Activated CD8-positive, alpha-beta memory T cell treated with anti-CD3 and anti-CD28 coated beads, Interleukin-2, amount 10 ng/mL, durations not matched to agents 7 days and 5 days (primary cell): ENCODE data around the gene CSKMT. TPM values are rescaled to one million over a fixed set of nuclear protein-coding genes. Genes with fewer than 3 reads are reported as not detected.

Experiments
- ATAC-seq: fragments of 150-1000 bp; cut with Tn5 transposase; one replicate; pipeline ENCODE4 v1.10.0; 2021; ENCODE audit warnings: moderate library complexity
- CTCF ChIA-PET: fragments of 350-600 bp; sonication (Branson Sonifier 250); formaldehyde crosslinking; loops from one replicate; lab custom pipeline; 2021; ENCODE audit warnings: antibody characterized with exemption; lab: Charles Lee
- DNase-seq: peaks from one replicate; pipeline ENCODE4 v3.0.0-alpha.2; 2020
- H3K27ac Mint-ChIP-seq: one replicate; pipeline ENCODE4 v1.8.0; 2021; ENCODE audit warnings: mild to moderate bottlenecking, mixed read lengths
- H3K27me3 Mint-ChIP-seq: one replicate; pipeline ENCODE4 v1.8.0; 2021; ENCODE audit warnings: mixed read lengths
- H3K36me3 Mint-ChIP-seq: one replicate; pipeline ENCODE4 v1.8.0; 2021; ENCODE audit warnings: mild to moderate bottlenecking, mixed read lengths
- H3K4me1 Mint-ChIP-seq: one replicate; pipeline ENCODE4 v1.8.0; 2021; ENCODE audit warnings: mixed read lengths
- H3K4me3 Mint-ChIP-seq: one replicate; pipeline ENCODE4 v1.8.0; 2021; ENCODE audit warnings: mild to moderate bottlenecking, moderate library complexity, mixed read lengths
- H3K9me3 Mint-ChIP-seq: one replicate; pipeline ENCODE4 v1.8.0; 2022; ENCODE audit warnings: low read depth, mixed read lengths
- total RNA-seq, 2 experiments: library from RNA; stranded (reverse); gene quantifications; one replicate each; pipeline ENCODE4 v1.2.3, GENCODE V29; 2021

Gene CSKMT
- total RNA-seq, 2 experiments from 2014 or later, result 23.7 to 31.0 TPM

- Mint-ChIP-seq H3K27ac (peak overlapping the region; percentile 45), H3K27me3 (no peaks in the 10 kb centered on the region), H3K4me1 (peaks cover 79% of the 10 kb centered on the region), H3K36me3 (peaks cover 76% of the 10 kb centered on the region), H3K4me3 (no peak overlapping the region), H3K9me3 (no peaks in the 10 kb centered on the region)
- CTCF ChIA-PET, result interaction anchor here (1.0 to 2.3 kb wide), 4 partner anchors 9 to 105 kb away, joined by 3 to 8 read pairs (median 4); partner anchors contain the start of genes BSCL2, GNG3 and HNRNPUL2
- no peak for ATAC-seq
- DNase-seq, result no peak
These were observed 51.1 kb downstream of the CSKMT start for GRCh38 chr11:62716206-62716605.

GRCh38 chr11:62716816-62717215 lies 51.7 kb downstream of the CSKMT start:
- H3K4me3 Mint-ChIP-seq, result no peak overlapping the region
- CTCF ChIA-PET, result interaction anchor here (1.3 to 2.3 kb wide), 3 partner anchors 10 to 105 kb away, joined by 3 to 8 read pairs (median 4); partner anchors contain the start of gene HNRNPUL2
- H3K27ac Mint-ChIP-seq, result no peak overlapping the region
- no peaks in the 10 kb centered on the region for H3K27me3 Mint-ChIP-seq
- no peak for DNase-seq
- no peaks in the 10 kb centered on the region for H3K9me3 Mint-ChIP-seq
- ATAC-seq, result no peak
- peaks cover 81% of the 10 kb centered on the region for H3K4me1 Mint-ChIP-seq
- peaks cover 80% of the 10 kb centered on the region for H3K36me3 Mint-ChIP-seq

Other genes starting within 250 kb of the CSKMT start
- gene SCGB1A1, start 246.3 kb upstream of the CSKMT start, total RNA-seq, result not detected
- gene AHNAK, start 118.5 kb upstream of the CSKMT start, total RNA-seq, result 100 to 1,000 TPM; 180 to 390 TPM
- 1,000 to 10,000 TPM in 1 of 2 experiments, 100 to 1,000 TPM in 1; 878 to 1,201 TPM for gene EEF1G, start 91.4 kb upstream of the CSKMT start, total RNA-seq
- 10 to 100 TPM; 24.7 to 29.6 TPM for gene TUT1, start 73.8 kb upstream of the CSKMT start, total RNA-seq
- gene MTA2, start 63.4 kb upstream of the CSKMT start, total RNA-seq, result 100 to 1,000 TPM; 245 to 264 TPM
- 100 to 1,000 TPM; 132 to 133 TPM for gene EML3, start 52.5 kb upstream of the CSKMT start, total RNA-seq
- gene ROM1, start 52.1 kb upstream of the CSKMT start, total RNA-seq, result 1 to 10 TPM; 1.1 to 1.5 TPM
- gene B3GAT3, start 43.3 kb upstream of the CSKMT start, total RNA-seq, result 10 to 100 TPM; 64.5 to 69.7 TPM
- gene GANAB, start 18.7 kb upstream of the CSKMT start, total RNA-seq, result 100 to 1,000 TPM; 248 to 275 TPM
- gene INTS5, start 12.0 kb upstream of the CSKMT start, total RNA-seq, result 10 to 100 TPM; 27.9 to 35.7 TPM
- gene C11orf98, start 102 bp upstream of the CSKMT start, total RNA-seq, result 100 to 1,000 TPM; 130 to 131 TPM
- gene UQCC3, start 6.4 kb downstream of the CSKMT start, total RNA-seq, result 1 to 10 TPM; 7.2 to 9.0 TPM
- 10 to 100 TPM; 17.7 to 27.5 TPM for gene LBHD1, start 7.0 kb downstream of the CSKMT start, total RNA-seq
- 100 to 1,000 TPM; 115 to 152 TPM for gene UBXN1, start 13.8 kb downstream of the CSKMT start, total RNA-seq
- under 1 TPM; 0.14 to 0.15 TPM for gene LRRN4CL, start 24.2 kb downstream of the CSKMT start, total RNA-seq
- 10 to 100 TPM; 24.2 to 29.6 TPM for gene BSCL2, start 42.1 kb downstream of the CSKMT start, total RNA-seq
- not detected for gene GNG3, start 42.4 kb downstream of the CSKMT start, total RNA-seq
- gene HNRNPUL2, start 62.1 kb downstream of the CSKMT start, total RNA-seq, result 10 to 100 TPM; 61.6 to 66.6 TPM
- gene TTC9C, start 63.2 kb downstream of the CSKMT start, total RNA-seq, result 10 to 100 TPM; 47.5 to 49.2 TPM
- 10 to 100 TPM in 1 of 2 experiments, 1 to 10 TPM in 1; 9.3 to 10.2 TPM for gene ZBTB3, start 88.8 kb downstream of the CSKMT start, total RNA-seq
- gene POLR2G, start 96.3 kb downstream of the CSKMT start, total RNA-seq, result 100 to 1,000 TPM in 1 of 2 experiments, 10 to 100 TPM in 1; 77.2 to 110 TPM
- 10 to 100 TPM; 23.5 to 25.0 TPM for gene TAF6L, start 106.1 kb downstream of the CSKMT start, total RNA-seq
- 10 to 100 TPM; 42.4 to 43.0 TPM for gene TMEM179B, start 122.1 kb downstream of the CSKMT start, total RNA-seq
- 10 to 100 TPM; 14.4 to 17.9 TPM for gene TMEM223, start 126.7 kb downstream of the CSKMT start, total RNA-seq
- 100 to 1,000 TPM in 1 of 2 experiments, 10 to 100 TPM in 1; 93.6 to 120 TPM for gene NXF1, start 140.1 kb downstream of the CSKMT start, total RNA-seq
- 10 to 100 TPM; 30.8 to 38.4 TPM for gene STX5, start 166.7 kb downstream of the CSKMT start, total RNA-seq
- gene TEX54, start 167.5 kb downstream of the CSKMT start, total RNA-seq, result not detected
- gene WDR74, start 174.3 kb downstream of the CSKMT start, total RNA-seq, result 10 to 100 TPM; 82.9 to 83.9 TPM
- gene SLC3A2, start 215.6 kb downstream of the CSKMT start, total RNA-seq, result 100 to 1,000 TPM; 213 to 259 TPM